OCI-LY7 (cell line): ENCODE results near the gene TRAPPC14. TPM values are rescaled to one million over a fixed set of nuclear protein-coding genes. Genes with fewer than 3 reads are reported as not detected.

Source experiments
- BruUV-seq: library from RNA; stranded (reverse); fragments of 400-500 nt; replicated peaks from 2 replicates; lab custom pipeline; 2021; lab: Mats Ljungman, UMichigan
- CTCF ChIA-PET: fragments of 300-600 bp; sonication (Branson Sonifier 250); formaldehyde crosslinking; loops from one replicate; lab custom pipeline; 2022; ENCODE audit warnings: antibody characterized with exemption; ENCODE audit not compliant: unreplicated experiment; lab: Charles Lee
- POLR2A ChIA-PET: fragments of 300-600 bp; sonication (Branson Sonifier 250); formaldehyde crosslinking; loops from one replicate; lab custom pipeline; 2022; ENCODE audit warnings: antibody characterized with exemption; lab: Charles Lee
- DNase-seq: peaks from one replicate; pipeline ENCODE4 v3.0.0-alpha.2; 2015; ENCODE audit warnings: low spot score
- H2AFZ ChIP-seq: fragments of 200-600 bp; sonication (generic), shearing (Covaris generic); 2 replicates; pipeline ENCODE4 v1.6.1; 2014; ENCODE audit warnings: mild to moderate bottlenecking, antibody characterized with exemption, low read length, moderate library complexity
- H3K27ac ChIP-seq: fragments of 200-600 bp; sonication (generic); 2 replicates; pipeline ENCODE4 v1.5.1; 2014; ENCODE audit warnings: mixed run types, low read depth, mild to moderate bottlenecking, moderate library complexity, low read length, inconsistent platforms; ENCODE audit not compliant: poor library complexity, severe bottlenecking
- H3K36me3 ChIP-seq: fragments of 200-600 bp; sonication (generic); 2 replicates; pipeline ENCODE4 v1.6.1; 2014; ENCODE audit warnings: mild to moderate bottlenecking, antibody characterized with exemption, low read length, moderate library complexity, mixed read lengths; ENCODE audit not compliant: insufficient read depth
- H3K4me1 ChIP-seq: fragments of 200-600 bp; sonication (generic); 2 replicates; pipeline ENCODE4 v1.5.1; 2014; ENCODE audit warnings: mild to moderate bottlenecking, low read length; ENCODE audit not compliant: insufficient read depth, poor library complexity, severe bottlenecking
- H3K4me2 ChIP-seq: fragments of 200-600 bp; sonication (generic); 2 replicates; pipeline ENCODE4 v1.6.1; 2014; ENCODE audit warnings: mild to moderate bottlenecking, low read length
- H3K4me3 ChIP-seq: fragments of 200-600 bp; sonication (generic); 2 replicates; pipeline ENCODE4 v1.5.1; 2014; ENCODE audit warnings: mild to moderate bottlenecking, low read depth, low read length; ENCODE audit not compliant: poor library complexity, severe bottlenecking
- H3K79me2 ChIP-seq: fragments of 200-600 bp; sonication (generic); 2 replicates; pipeline ENCODE4 v1.6.1; 2016; ENCODE audit warnings: low read depth, mild to moderate bottlenecking, low read length, moderate library complexity, mixed read lengths; ENCODE audit not compliant: insufficient read depth
- H3K9me2 ChIP-seq: fragments of 200-600 bp; sonication (generic); 2 replicates; pipeline ENCODE4 v1.6.1; 2016; ENCODE audit warnings: mild to moderate bottlenecking, low read length, mixed read lengths; ENCODE audit not compliant: insufficient read depth
- H3K9me3 ChIP-seq: fragments of 200-600 bp; sonication (generic); 2 replicates; pipeline ENCODE4 v1.6.1; 2014; ENCODE audit warnings: mild to moderate bottlenecking, mixed run types, low read length, mixed read lengths
- H4K20me1 ChIP-seq: fragments of 200-600 bp; sonication (generic); 2 replicates; pipeline ENCODE4 v1.6.1; 2014; ENCODE audit warnings: mild to moderate bottlenecking, antibody characterized with exemption, low read length, moderate library complexity, mixed read lengths; ENCODE audit not compliant: insufficient read depth
- EZH2phosphoT487 ChIP-seq: fragments of 200-600 bp; sonication (generic); IDR thresholded peaks from 2 replicates; pipeline ENCODE4 v1.6.1; 2018; ENCODE audit warnings: low read depth, borderline replicate concordance, mild to moderate bottlenecking, mixed run types, antibody characterized with exemption, low read length, moderate library complexity, mixed read lengths
- intact Hi-C: fragments of 100-400 bp; cut with micrococcal nuclease; formaldehyde crosslinking; loops from one replicate; pipeline ENCODE4 v1.10.0; 2022; ENCODE audit not compliant: unreplicated experiment
- total RNA-seq, 2 experiments: library from RNA; depleted of rRNA in 1 of 2; stranded (reverse); fragments of >200 nt in 1 of 2; shearing (Covaris generic) in 1 of 2; gene quantifications; 2 replicates each; pipeline ENCODE4 v1.2.3, GENCODE V29; 2014 to 2022
- TF ChIP-seq, protein P1 (sequence below): fragments of 200-600 bp; sonication (generic); conservative IDR thresholded peaks from 2 replicates; pipeline ENCODE4 v1.5.1; 2014; ENCODE audit warnings: mild to moderate bottlenecking, antibody characterized with exemption, low read length, moderate library complexity, mixed read lengths

The TRAPPC14 gene
- total RNA-seq, 2 experiments from 2014 or later: 38.8 to 41.6 TPM

DNA sequence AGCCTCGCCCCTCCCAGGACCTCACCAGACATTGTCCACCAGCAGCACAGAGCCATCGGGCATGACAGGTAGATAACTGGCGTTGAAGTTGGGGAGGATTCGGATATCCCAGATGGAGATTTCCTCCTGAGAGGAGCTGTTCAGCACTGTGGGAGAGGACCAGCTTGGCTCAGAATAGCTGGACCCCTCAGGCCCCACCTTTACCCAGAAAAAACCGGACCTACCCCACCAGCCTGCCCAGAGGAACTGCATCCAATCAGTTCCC lies 1.5 kb downstream of the TRAPPC14 start:
- POLR2A ChIA-PET: interaction anchor here (0.5 to 2.0 kb wide), 5 partner anchors 9 to 1741 kb away, joined by 3 to 7 read pairs (median 3); partner anchors contain the start of gene LAMTOR4
- Histone ChIP-seq H2AFZ (no peak overlapping the region), H3K36me3 (peaks cover 56% of the 10 kb centered on the region), H3K9me2 (no peaks in the 10 kb centered on the region), H3K27ac (peak overlapping the region; percentile 62), H3K9me3 (no peaks in the 10 kb centered on the region), H3K4me2 (peak overlapping the region; percentile 98), H3K4me3 (peak overlapping the region; percentile 93), H3K79me2 (peaks cover 23% of the 10 kb centered on the region; the same call in 1 of the 2 replicates), H4K20me1 (peaks cover 10% of the 10 kb centered on the region; the same call in 1 of the 2 replicates), H3K4me1 (peaks cover 47% of the 10 kb centered on the region)
- BruUV-seq: no TSS peak
- no peak for DNase-seq
- TF ChIP-seq, protein P1, sequence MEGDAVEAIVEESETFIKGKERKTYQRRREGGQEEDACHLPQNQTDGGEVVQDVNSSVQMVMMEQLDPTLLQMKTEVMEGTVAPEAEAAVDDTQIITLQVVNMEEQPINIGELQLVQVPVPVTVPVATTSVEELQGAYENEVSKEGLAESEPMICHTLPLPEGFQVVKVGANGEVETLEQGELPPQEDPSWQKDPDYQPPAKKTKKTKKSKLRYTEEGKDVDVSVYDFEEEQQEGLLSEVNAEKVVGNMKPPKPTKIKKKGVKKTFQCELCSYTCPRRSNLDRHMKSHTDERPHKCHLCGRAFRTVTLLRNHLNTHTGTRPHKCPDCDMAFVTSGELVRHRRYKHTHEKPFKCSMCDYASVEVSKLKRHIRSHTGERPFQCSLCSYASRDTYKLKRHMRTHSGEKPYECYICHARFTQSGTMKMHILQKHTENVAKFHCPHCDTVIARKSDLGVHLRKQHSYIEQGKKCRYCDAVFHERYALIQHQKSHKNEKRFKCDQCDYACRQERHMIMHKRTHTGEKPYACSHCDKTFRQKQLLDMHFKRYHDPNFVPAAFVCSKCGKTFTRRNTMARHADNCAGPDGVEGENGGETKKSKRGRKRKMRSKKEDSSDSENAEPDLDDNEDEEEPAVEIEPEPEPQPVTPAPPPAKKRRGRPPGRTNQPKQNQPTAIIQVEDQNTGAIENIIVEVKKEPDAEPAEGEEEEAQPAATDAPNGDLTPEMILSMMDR: no peak
- TF ChIP-seq EZH2phosphoT487: no peak
- intact Hi-C loops: loop anchor here (5.0 kb wide), 1 partner anchor 60 kb away; the partner anchor contains the start of gene PVRIG
- CTCF ChIA-PET: interaction anchor here (1.1 kb wide), 1 partner anchor 32 kb away, joined by 3 read pairs; no protein-coding TSS in a partner anchor

DNA sequence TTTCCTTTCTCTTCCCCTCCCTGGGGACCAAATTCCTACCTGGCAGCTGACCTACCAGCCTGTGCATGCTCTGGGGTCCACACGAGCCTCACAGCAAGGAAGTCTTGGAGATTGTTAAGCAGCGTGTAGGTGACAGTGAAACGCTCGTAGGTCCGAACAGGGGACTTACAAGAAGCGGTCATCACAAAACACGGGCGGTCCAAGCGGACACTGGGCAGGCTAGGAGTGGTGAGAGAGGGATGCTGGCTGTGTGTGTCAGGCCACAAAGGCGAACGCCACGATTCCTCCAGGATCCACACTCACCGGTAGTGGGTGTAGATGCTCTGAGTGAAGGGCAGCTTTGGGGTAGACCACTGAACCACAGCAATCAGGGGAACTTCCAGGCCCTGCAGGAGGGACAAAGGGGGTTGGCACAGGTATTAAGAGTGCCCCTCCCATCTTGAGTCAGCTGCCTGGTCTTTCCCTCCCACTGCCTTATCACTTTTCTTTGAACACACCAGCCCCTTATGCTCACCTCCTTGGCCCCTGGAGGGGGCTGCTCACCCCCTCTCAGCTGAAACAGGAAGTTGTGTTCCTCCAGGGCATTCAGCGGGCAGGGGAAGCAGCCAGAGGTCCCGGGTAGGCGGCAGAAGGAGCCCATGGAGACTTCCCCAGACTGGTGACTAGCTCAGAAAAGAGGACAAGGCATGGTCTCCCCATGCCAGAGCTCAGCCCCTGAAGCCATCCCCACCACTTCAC lies 2.0 kb downstream of the TRAPPC14 start:
- Histone ChIP-seq H3K9me3 (no peaks in the 10 kb centered on the region), H3K36me3 (peaks cover 61% of the 10 kb centered on the region), H4K20me1 (peaks cover 10% of the 10 kb centered on the region; the same call in 1 of the 2 replicates), H3K4me3 (peak overlapping the region; percentile 93), H3K79me2 (peaks cover 28% of the 10 kb centered on the region; the same call in 1 of the 2 replicates), H2AFZ (no peak overlapping the region), H3K27ac (peak overlapping the region; percentile 62), H3K9me2 (no peaks in the 10 kb centered on the region), H3K4me1 (peaks cover 51% of the 10 kb centered on the region), H3K4me2 (peak overlapping the region; percentile 98)
- POLR2A ChIA-PET: interaction anchor here (0.5 to 2.0 kb wide), 4 partner anchors 8 to 366 kb away, joined by 3 to 7 read pairs (median 3); partner anchors contain the start of gene LAMTOR4
- TF ChIP-seq EZH2phosphoT487: no peak
- TF ChIP-seq, protein P1: no peak
- intact Hi-C loops: loop anchor here (5.0 kb wide), 1 partner anchor 61 kb away; the partner anchor contains the start of gene PVRIG
- CTCF ChIA-PET: no interaction called here
- TSS peak; percentile 25 for BruUV-seq
- DNase-seq: no peak
